ENCODE data around the gene DRD2.
A peak's percentile ranks its signal among the peaks of the same experiment; 100 is the strongest.

Gene DRD2

DNA sequence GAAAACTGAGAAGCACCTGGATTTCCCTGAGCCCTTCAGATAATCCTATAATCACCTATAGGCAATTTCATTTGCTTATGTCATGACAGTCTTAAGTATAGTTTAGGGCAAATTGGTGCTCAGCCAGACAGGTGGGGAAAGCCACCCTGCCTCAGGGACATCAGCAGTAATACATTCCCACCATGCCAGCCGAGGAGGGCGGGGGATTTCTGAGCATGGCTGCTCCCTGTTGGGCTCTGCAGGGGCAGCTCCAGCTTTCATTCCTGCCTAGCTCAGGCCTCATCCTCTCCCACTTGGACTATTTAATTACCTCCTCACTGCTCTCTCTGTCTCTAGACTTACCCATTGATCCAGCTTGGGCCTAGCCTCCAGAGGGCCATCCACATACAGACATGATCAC is 9.0 kb upstream of the DRD2 start:
- DNase-seq (ENCODE audit: low spot score) = no peak

DNA sequence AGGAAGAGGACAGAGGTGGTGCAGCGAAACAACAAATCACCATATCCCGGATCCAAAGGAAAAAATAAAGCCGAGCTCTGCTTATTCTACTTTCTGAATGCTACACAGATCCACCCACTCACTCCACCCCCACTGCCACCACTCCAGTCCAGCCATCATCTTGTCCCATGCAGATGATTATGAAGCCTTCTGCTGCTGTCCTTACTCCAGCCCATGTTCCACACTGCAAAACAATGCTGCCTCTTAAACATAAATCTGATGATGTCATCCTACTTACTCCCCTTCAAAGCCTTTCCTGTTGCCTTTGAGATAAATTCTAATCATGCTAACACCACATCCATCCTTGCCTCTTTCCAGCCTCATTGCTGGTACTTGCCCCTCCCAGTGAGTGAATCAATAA is 6.5 kb upstream of the DRD2 start:
- DNase-seq (ENCODE audit: low spot score) = no peak

DNA sequence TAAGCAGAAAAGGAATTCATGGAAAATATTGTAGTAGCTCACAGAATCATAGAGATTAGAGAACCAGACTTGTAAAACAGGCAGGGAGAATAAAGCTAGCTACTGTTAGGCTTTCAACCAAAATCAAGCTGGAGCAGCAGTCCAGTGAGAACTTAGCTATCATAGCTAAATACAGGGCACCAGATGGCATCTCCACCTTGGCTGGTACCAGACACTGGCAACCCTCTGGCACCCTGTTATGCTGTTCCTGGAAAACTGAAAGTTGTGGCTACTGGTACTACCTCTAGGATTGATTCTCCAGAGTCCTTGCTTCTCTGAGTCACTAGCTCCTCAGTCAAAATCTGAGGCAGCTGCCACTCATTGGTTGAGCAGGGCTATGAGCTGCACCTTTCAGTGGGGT is 6.0 kb upstream of the DRD2 start:
- no peak for DNase-seq (ENCODE audit: low spot score)

DNA sequence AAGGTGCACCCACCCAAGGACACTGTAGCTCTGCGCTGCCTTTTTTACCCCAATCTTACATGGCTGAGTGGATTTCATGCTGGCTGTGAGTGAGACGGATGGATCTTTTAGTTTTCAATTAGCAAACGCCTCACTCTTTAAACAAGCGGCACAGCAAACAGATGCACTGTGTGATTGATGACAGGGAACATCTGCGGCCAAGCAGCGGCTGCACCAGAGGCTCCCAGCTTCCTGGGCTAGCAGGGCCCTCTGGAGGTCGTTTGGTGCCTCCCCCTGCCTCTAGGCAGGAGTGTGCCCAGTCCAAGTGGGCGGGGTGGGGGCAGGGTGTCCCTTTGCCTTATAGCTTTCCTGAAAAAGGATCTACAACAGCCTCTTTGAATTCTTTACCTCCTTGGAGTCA is 2.1 kb upstream of the DRD2 start:
- no peak for DNase-seq (ENCODE audit: low spot score)

DNA sequence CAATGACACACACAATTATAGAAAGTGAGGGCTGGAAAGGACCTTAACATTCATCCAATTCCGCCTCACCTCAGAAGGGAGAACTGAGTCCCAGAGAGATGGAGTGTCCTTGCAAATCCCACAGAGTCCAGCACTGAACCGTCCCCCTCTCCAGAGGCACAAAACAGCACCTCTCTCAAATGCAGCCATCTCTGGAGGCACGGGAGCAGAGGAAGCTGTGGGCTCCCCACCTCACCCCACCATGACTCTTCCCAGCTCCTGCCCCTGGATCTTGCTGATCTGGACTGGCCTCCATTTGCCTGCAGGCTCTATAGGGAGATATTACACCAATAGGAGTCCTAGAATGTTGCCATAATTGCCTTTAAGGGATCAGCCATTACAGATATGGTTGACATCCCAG is 1.4 kb upstream of the DRD2 start:
- DNase-seq (ENCODE audit: low spot score) = no peak

DNA sequence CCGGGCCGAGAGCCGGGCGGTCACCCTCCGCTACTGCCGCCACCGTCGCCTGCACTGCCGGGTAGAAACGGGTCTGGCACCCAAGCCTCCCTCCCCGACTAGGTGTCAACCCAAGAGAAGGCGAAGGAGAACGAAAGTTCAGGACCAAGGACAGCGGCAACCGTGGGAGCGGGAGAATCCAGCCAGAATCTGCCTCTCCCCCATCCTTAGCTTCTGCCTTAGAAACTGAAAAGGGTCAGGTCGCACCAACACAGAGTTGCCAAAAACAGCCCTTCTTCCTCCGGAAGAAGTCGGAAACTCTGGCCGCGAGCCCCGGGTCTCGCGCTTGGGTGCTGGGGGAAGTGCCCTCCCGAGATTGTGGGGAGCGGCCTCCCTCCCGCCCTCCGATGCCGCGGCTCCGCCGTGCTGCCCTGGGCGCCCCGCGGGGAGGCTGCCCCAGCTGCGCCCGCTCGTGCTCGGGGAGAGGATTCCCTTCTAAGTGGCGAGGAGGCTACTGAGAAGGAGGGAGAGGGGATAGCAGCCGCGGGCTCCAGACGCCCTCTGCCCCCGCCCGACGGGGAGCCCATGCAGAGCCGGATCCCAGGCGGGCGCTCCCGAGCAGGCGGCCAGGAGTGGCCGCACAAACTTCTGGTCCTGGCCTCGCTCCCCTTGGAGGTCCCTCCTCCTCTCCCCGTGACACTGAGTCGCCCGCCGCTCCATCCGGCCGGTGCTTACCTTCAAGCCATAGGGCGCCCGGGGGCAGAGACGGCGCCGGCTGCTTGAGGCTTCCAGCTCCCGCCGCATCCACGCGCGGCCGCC is 637 bp downstream of the DRD2 start:
- peak; percentile 72 for DNase-seq (ENCODE audit: low spot score)

DNA sequence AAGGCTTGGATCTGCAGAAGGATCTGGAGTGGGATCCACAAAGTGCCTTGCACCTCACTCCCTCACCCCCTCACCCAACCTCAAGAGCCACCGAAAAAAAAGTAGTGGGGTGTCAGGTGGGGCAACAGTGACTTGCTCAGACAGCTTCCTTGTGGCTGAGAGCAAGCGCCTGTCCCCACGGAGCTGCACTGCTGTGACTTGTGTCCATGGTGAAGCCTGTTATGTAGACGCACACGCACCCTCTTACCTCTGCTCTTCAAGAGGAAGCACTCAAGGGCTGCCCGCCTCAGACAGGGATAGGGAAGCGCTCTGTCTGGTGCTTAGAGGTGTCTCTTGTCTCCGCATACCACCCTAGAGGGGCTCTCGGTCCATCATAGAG is 1.2 kb downstream of the DRD2 start:
- no peak for DNase-seq (ENCODE audit: low spot score)

DNA sequence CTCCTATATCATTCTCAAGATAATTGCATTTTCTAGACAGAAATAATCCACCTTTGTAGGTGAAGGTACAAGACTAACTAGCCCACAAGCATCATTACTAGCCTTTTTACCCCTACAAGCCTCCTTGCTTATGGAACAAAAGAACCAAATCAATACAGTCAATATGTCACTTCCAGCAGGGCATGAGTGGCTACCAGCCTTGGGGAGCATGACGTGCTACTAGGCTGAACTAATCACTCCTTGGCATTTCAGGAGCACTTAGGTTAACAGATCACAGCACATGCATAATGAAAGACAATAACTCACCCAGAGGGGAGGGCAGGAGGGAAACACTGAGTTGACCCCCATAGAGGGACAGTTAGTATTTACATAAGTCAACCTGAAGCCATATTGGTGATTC is 2.7 kb downstream of the DRD2 start:
- no peak for DNase-seq (ENCODE audit: low spot score)

DNA sequence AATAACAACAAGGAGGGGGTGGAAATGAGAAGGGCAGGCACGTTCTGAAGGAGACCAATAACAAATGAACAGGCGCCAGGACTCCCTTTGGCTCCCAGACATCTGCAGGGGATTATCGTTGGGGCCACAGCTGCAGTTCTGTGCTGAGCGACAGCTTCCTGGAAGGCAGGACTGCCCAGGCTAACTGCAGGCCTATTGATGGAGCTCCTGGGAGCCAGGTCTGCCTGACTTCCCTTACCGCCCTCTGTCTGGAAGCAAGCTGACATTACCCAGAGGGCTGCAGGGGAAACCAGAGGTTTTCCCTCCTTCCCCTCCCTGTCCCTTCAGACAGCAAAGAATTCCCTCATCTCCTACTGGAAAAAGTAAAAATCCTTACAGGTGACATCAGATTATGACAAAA is 5.0 kb downstream of the DRD2 start:
- no peak for DNase-seq (ENCODE audit: low spot score)

DNA sequence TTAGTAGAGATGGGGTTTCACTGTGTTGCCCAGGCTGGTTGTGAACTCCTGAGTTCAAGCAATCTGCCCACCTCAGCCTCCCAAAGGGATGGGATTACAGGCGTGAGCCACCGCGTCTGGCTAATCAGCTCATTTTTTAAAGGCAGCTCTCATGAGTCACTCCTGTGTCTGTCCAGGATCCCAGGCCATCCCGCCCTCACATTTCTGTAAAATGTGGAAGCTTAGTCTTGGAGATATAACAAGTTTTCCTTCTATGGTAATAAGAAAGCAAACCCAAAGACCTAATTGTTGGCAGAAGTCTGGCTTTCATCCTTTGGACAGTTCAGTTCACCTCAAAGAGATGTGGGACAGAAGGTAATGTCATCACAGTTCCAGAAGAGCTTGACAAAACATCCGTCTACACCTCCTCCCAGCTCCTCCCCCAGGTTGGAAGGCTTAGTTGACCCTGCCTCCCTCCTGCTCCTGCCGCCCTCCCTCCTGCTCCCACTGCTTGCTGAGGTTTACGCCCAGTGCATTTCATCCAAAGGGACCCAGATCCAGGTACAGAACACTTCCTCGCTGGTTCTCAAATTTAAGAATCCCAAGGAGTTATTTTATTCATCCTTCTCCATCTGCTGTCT is 6.4 kb downstream of the DRD2 start:
- DNase-seq (ENCODE audit: low spot score) = no peak

DNA sequence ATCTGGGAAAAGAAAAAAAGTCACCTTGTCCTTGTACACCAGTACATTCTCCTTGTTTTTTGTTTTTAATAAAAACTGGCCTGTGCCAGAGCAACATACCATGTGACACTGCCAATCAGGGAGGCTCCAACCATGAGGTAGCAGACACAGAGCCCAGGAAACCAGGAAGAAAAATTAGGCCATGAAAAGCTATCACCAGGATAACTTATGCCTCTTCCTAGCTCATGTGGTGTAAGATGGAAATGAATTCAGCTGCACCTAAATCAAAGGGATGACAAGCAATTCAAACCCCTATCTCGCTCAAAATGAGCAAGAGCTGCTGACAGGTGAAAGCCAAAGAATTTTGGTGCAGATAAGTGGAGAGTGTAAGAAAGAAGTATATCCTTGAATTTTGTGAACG is 7.7 kb downstream of the DRD2 start:
- DNase-seq (ENCODE audit: low spot score) = no peak

DNA sequence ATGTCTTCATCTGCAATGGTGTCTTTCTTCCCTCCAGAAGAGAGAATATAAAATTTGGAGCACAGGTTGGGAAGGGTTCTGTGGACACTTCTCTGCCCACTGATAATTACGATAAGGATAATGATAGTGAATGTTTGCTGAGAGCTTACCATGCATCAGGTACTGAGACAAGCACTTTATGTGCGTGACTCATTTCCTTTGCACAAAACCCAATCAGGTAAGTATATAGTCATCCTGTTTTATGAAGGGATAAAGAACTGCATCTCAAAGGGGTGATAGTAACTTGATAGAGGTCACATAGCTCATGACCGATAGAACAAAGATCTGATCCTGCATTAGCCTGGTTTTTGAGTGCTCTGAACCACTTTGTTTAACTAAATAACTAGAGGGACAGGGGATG is 9.4 kb downstream of the DRD2 start:
- DNase-seq (ENCODE audit: low spot score) = no peak

DNA sequence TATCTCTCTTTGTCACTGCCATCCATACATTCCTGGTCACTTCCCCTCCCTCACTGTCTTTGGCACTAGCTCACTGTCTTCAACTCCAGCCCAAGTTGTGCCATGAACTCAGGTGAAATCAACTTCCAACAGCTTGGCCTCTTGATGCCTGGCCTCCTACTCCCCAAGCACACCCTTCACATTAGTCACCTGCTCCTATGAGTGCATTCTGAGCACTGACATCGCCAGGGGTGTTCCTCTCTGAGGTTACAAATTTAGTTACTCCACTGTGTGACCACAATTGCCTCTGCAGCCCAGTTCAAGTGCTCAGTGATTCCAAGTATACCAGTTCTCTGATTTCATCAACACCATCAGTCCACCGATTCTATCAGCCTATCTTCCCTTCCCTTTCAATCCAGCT is 10.8 kb downstream of the DRD2 start:
- DNase-seq (ENCODE audit: low spot score) = no peak

DNA sequence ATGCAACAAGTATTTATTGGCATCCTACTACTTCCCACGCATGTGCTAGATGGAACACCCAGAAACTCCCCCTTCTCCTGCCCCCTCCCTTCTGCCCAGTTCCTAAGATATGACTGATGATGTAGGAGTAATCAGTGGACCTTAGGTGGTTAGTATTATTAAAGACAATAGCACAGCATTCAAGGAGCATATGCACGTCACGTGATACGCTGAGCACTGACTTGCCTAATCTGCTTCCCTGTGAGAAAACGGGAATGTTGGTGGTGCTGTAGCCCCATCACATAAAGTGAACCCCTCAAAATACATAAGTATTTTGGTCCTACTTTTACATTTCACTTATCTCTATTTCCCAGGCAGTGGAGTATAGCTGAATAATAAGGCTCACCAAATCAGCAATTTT is 12.4 kb downstream of the DRD2 start:
- DNase-seq (ENCODE audit: low spot score) = no peak

DNA sequence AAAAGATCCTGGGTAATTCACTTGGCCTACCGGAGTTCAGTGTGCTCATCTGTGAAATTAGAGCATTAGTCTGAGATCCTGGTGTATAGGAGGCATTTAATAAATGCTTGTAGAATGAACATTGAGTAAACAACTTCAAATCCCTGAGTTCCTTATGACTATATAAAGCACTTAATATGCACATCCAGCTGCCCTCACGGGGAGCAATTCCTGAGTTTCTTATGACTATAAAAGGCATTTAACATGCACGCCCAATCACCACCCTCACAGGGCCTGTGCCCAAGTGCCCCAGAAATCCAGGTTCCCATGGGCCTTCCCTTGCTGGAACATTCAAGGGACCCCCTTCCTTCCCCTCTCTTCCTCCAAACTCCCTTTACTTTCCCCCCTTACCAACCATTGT is 13.6 kb downstream of the DRD2 start:
- no peak for DNase-seq (ENCODE audit: low spot score)

DNA sequence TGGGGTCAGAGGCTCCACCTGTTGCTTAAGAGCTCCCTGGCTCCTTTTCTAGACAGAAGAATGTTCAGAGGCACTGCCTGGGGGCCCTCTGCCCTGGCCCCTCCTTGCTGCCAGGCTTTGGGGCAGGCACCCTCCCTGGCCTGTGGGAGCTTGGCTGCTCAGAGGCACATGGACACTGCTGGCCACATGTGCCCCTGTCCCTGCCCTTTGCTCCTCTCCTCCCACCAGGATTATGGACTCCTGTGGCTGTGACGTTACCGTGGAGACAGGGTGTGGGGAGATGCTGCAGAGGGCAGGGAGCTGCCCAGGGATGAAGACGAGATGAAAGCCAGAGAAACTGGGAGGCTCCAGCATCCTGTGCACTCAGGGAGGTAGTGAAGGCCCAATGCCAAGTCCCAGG is 14.7 kb downstream of the DRD2 start:
- no peak for DNase-seq (ENCODE audit: low spot score)

DNA sequence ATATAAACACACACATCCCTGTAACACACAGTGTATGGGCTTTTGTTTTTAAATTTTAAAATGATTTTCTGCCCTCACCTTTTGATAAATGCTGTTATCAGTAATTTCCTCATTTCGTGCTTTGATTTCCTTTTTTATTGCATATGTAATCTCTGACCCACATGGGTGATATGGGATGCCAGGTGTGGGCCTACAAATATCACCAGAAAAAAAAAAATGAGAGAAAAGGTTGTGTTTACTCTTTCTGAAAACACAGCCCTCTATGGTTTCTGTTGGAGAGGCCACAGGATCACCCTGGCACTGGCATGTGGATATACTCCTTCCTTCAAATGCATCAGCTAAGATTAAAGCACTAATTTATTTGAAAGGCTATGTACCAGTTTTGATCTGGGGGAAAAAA is 17.0 kb downstream of the DRD2 start:
- no peak for DNase-seq (ENCODE audit: low spot score)

DNA sequence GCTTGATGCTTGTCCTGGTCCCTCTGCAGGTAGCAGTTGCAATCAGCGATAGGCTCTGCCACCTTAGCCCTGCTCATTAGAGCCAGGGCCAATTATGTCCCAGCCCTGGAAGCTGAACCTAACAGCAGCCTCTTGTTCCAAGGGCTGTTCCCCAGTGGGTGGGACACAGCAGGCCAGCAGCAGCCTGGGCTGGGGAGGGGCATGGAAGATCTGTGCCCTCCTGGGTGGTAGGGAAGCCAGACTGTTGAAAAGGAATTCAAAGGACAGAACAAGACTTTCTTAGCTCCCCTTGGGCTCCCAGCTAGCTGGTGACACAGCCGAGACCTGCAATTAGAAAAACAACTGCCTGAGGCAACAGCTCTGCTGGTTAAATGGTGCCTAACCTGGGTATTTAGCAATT is 17.4 kb downstream of the DRD2 start:
- DNase-seq (ENCODE audit: low spot score) = no peak

DNA sequence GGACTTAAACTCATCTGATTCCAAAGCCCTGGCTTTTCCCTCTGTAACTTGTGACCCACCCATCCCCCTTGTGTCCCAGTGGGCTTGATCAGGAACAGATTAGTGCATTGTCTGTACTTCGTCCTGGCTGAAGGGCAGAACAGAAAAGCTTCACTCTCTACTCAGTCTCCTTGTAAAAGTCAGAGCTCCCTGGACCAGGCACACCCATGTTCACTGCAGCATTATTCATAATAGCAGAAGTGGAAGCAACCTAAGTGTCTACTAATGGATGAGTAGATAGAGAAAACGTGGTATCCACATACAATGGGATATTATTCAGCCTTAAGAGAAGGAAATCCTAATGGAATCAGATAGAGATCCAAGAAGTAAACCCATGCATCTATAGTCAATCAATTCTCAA is 20.7 kb downstream of the DRD2 start:
- no peak for DNase-seq (ENCODE audit: low spot score)

DNA sequence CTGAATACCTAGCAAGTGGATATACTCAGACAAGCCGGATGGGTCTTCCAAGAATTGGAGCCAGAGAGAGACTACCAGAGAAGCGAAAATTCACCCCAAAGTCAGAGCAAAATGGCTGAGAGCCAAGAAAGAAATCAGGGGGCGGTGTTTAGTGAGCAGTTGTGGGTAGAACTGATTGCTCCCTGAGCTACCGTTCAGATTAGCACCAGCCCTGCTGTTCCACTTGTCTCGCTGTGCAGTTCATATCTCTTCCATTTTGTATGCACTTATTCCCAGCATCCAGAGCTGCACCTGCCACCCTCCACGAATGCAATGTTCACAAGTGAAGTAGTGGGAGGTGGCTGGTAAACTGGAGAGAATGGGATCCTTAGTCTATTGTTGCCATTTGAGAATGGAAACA is 25.5 kb downstream of the DRD2 start:
- DNase-seq (ENCODE audit: low spot score) = no peak

DNA sequence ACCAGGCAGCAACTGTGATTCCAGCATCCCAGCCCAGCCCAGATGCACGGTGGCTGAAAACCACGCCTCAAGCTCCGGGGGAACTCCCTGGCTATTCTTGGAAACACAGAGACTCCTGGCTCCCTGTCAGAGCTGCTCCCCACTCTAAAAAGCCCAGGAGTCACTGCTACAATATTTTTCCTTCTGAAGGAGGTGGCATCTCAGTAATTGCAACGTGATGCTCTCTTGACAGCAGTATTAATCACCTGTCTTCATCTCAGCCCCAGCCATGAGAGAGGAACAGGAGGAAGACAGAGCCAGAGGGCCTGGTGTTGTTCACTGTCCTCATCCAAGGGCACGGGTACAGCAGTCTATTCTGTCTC is 26.9 kb downstream of the DRD2 start:
- DNase-seq (ENCODE audit: low spot score) = no peak

DNA sequence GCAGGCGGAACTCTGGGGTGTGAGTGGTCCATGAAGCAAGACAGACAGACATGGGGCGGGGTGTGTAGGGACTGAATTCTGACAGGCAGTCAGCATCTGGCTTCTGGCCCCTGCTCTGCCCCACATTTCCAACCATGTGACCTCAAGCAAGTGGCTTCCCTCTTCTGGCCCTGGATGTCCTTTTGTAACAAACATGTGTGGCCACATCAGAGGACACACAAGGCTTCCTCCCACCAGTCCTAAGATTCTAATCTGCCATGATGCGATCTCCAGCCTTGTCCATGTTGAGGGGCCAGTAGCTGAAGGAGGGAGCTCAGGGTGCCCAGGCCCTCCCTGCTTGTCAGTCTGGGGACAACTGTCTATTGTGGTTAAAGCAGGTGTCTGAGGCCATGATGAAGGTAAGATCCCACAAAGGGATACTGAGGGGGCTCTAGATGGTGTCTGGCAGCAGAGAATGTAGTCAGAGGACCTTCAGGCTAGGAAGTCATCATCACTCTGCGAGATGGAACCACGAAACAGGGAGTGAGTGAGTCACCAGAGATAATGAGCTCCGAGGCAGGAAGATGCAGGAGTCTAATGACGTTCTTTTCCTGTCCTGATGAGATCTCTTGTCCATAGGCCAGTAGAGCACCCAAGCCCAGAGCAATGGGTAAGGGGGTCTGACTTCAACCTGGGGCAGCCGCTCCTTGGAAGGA is 27.4 kb downstream of the DRD2 start:
- no peak for DNase-seq (ENCODE audit: low spot score)

DNA sequence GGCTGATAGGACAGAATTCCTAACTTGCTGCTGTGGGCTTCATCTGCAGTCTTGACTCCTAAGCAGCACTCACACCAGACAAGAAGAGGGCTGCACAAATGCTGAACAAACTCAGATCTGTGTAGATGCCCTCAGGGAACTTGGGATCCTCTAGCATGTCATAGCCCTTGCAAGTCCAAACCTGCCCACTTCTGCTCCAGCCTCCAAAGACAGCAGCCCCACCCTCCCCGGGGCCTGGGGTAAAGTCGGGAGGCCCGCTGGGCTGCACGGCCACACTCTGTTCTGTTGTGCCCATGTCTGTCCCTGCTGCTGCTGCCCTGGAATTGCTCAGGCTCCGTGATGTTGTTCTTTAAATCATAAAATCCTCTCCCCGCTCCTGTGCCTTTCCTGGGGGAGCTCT is 28.3 kb downstream of the DRD2 start:
- no peak for DNase-seq (ENCODE audit: low spot score)

DNA sequence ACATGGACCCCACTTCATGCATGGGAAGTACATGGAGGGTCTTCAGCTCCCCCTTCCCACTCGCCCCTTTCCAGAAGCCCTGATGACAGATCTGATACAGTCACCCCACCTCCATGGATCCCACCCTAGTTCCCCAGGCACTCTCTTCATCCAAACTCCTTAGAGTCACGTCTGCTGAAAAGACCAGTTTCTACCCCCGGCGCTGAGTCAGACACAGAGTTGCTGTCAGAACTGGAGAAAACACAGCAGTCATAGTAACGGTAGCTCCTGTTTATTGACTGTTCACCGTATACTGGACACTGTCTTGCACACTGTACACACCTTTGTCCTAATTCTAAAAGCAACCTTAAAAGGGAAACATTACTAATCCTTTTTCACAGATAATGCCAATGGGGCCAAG is 29.1 kb downstream of the DRD2 start:
- no peak for DNase-seq (ENCODE audit: low spot score)

Data from Ammon's horn (tissue), 1 donor.